Erythroblast (primary cell): Measurements from ENCODE around the gene TMEM240.
"Not testable (repeated sequence)": the region's sequence is repeated elsewhere in the genome, so short reads cannot be mapped to it uniquely, and the experiment has no call there.

Experiments
- GATA1 ChIP-seq: IDR thresholded peaks from 2 replicates; pipeline ENCODE4 v1.6.1; 2011; ENCODE audit warnings: low read depth, mild to moderate bottlenecking, control low read depth, low read length, moderate library complexity
- POLR2A ChIP-seq: IDR thresholded peaks from 2 replicates; pipeline ENCODE4 v1.6.1; 2011; ENCODE audit warnings: mild to moderate bottlenecking, low read length

GRCh38 chr1:1557688-1558087 is 17.3 kb upstream of the TMEM240 start:
- not testable (repeated sequence) for TF ChIP-seq POLR2A, GATA1
